PC-3 (cell line): ENCODE measurements around the gene CCNT1. TPM values are rescaled to one million over a fixed set of nuclear protein-coding genes. Genes with fewer than 3 reads are reported as not detected.
"Not testable (repeated sequence)": the region's sequence is repeated elsewhere in the genome, so short reads cannot be mapped to it uniquely, and the experiment has no call there.

Source experiments
- ATAC-seq: fragments of 200-7000 bp; cut with Tn5 transposase; 2 replicates; pipeline ENCODE4 v1.9.1; 2020; ENCODE audit warnings: mild to moderate bottlenecking, moderate library complexity
- BruUV-seq: library from RNA; stranded (reverse); fragments of 400-500 nt; replicated peaks from 2 replicates; lab custom pipeline; 2021; lab: Mats Ljungman, UMichigan
- CTCF ChIA-PET: fragments of 300-600 bp; sonication (Branson Sonifier 250); formaldehyde crosslinking; loops from one replicate; lab custom pipeline; 2022; ENCODE audit warnings: antibody characterized with exemption; lab: Charles Lee
- POLR2A ChIA-PET: fragments of 300-600 bp; sonication (Branson Sonifier 250); formaldehyde crosslinking; loops from one replicate; lab custom pipeline; 2022; ENCODE audit warnings: antibody characterized with exemption; ENCODE audit not compliant: unreplicated experiment; lab: Charles Lee
- DNase-seq: peaks from one replicate; pipeline ENCODE4 v3.0.0-alpha.2; 2015
- H2AFZ ChIP-seq: fragments of 300-600 bp; sonication (generic); 2 replicates; pipeline ENCODE4 v1.6.0; 2016; ENCODE audit warnings: antibody characterized with exemption, low read length
- H3F3A ChIP-seq: fragments of 300-600 bp; sonication (generic); one replicate; pipeline ENCODE4 v1.6.0; 2017; ENCODE audit warnings: antibody characterized with exemption, low read length, control low read depth, mild to moderate bottlenecking; ENCODE audit not compliant: unreplicated experiment
- H3K27ac ChIP-seq: fragments of 300-600 bp; sonication (generic); 2 replicates; pipeline ENCODE4 v1.5.1; 2016; ENCODE audit warnings: mild to moderate bottlenecking, low read length
- H3K27me3 ChIP-seq: fragments of 300-600 bp; sonication (generic); 2 replicates; pipeline ENCODE4 v1.6.1; 2016; ENCODE audit warnings: low read length, mixed read lengths
- H3K36me3 ChIP-seq: fragments of 300-600 bp; sonication (generic); 2 replicates; pipeline ENCODE4 v1.6.1; 2016; ENCODE audit warnings: low read depth, mixed run types, low read length, mixed read lengths
- H3K4me1 ChIP-seq: fragments of 300-600 bp; sonication (generic); 2 replicates; pipeline ENCODE4 v1.5.1; 2016; ENCODE audit warnings: low read length; ENCODE audit not compliant: insufficient read depth
- H3K4me2 ChIP-seq: fragments of 300-600 bp; sonication (generic); 2 replicates; pipeline ENCODE4 v1.6.0; 2016; ENCODE audit warnings: low read length
- H3K4me3 ChIP-seq: fragments of 300-600 bp; sonication (generic); 2 replicates; pipeline ENCODE4 v1.5.1; 2016; ENCODE audit warnings: mild to moderate bottlenecking, low read length, mixed read lengths
- H3K79me2 ChIP-seq: fragments of 300-600 bp; sonication (generic); 2 replicates; pipeline ENCODE4 v1.6.1; 2017; ENCODE audit warnings: low read length, mixed read lengths
- H3K9ac ChIP-seq: fragments of 300-600 bp; sonication (generic); 2 replicates; pipeline ENCODE4 v1.6.0; 2016; ENCODE audit warnings: mild to moderate bottlenecking, low read length
- H3K9me2 ChIP-seq: fragments of 300-600 bp; sonication (generic); replicated peaks from 2 replicates; pipeline ENCODE4 v1.6.1; 2016; ENCODE audit warnings: mixed run types, low read length, mixed read lengths
- H3K9me3 ChIP-seq: fragments of 300-600 bp; sonication (generic); 2 replicates; pipeline ENCODE4 v1.6.1; 2016; ENCODE audit warnings: low read length, mixed read lengths
- H4K20me1 ChIP-seq: fragments of 300-600 bp; sonication (generic); 2 replicates; pipeline ENCODE4 v1.6.1; 2016; ENCODE audit warnings: low read length, mixed read lengths
- EZH2 ChIP-seq: fragments of 300-600 bp; sonication (generic); IDR thresholded peaks from one replicate; pipeline ENCODE4 v1.6.1; 2017; ENCODE audit warnings: antibody characterized with exemption, mild to moderate bottlenecking, low read length; ENCODE audit not compliant: unreplicated experiment
- EZH2phosphoT487 ChIP-seq: fragments of 300-600 bp; sonication (generic); IDR thresholded peaks from 2 replicates; pipeline ENCODE4 v1.6.1; 2018; ENCODE audit warnings: mild to moderate bottlenecking, antibody characterized with exemption, low read length, borderline replicate concordance
- intact Hi-C: fragments of 100-400 bp; cut with micrococcal nuclease; formaldehyde crosslinking; loops from 2 replicates; pipeline ENCODE4 v1.9.0; 2023
- total RNA-seq: library from RNA; depleted of rRNA; stranded (reverse); fragments of >200 nt; gene quantifications from 2 replicates; pipeline ENCODE4 v1.2.3, GENCODE V29; 2014
- TF ChIP-seq, protein P1 (sequence below): fragments of 300-600 bp; sonication (generic); conservative IDR thresholded peaks from 2 replicates; pipeline ENCODE4 v1.5.1; 2017; ENCODE audit warnings: antibody characterized with exemption, low read depth, mild to moderate bottlenecking, low read length

The CCNT1 gene
- total RNA-seq, 1 experiment from 2014 or later = 20.7 TPM

DNA sequence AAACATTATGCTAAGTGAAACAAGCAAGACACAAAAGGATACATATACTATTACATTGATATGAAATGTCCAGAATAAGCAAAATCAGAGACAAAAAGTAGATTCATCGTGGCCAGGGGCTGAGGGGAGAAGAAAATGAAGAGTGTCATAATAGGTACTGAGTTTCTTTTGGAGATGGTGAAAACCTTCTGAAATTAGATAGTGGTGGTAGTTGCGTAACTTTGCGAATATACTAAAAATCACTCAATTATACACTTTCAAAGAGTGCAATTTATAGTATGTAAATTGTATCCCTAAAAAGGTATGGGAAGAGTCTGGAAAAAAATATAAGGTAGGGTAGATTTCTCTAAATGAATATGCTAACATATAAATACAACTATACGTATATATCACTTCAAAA is 56.6 kb downstream of the CCNT1 start:
- CTCF ChIA-PET = no interaction called here

DNA sequence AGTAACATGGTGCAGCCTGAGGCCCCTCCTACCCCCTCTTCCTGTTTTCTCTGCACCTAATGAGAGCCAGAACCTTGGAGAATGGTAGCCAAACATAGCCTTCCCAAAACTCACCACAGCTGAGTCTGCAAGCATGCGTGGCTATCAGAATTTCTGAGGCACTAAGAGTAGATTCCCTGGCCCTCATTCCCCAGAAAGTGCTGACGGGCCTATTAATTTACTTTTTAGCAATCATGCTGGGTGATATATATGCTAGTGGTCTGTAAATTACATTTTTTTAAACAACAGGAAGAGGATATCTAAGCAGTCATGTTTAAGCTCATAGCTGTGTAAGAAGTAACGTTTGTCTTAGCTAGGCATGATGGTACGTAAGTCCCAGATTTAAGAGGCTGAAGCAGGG is 64.8 kb downstream of the CCNT1 start:
- no peak overlapping the region for H3K4me3 ChIP-seq
- no peak for DNase-seq
- intact Hi-C loops = no loop called here
- no TSS peak for BruUV-seq
- H3K27ac ChIP-seq = no peak overlapping the region
- no peaks in the 10 kb centered on the region for H3K9me2 ChIP-seq
- no peaks in the 10 kb centered on the region for H3K4me1 ChIP-seq
- no peaks in the 10 kb centered on the region for H3K79me2 ChIP-seq
- no peaks in the 10 kb centered on the region for H3K9me3 ChIP-seq
- H3K27me3 ChIP-seq = no peaks in the 10 kb centered on the region
- peaks cover 55% of the 10 kb centered on the region for H3K36me3 ChIP-seq
- CTCF ChIA-PET = no interaction called here
- H2AFZ ChIP-seq = no peak overlapping the region
- no peak overlapping the region for H3K9ac ChIP-seq
- TF ChIP-seq EZH2 (no peak), EZH2phosphoT487 (no peak)
- TF ChIP-seq, protein P1, sequence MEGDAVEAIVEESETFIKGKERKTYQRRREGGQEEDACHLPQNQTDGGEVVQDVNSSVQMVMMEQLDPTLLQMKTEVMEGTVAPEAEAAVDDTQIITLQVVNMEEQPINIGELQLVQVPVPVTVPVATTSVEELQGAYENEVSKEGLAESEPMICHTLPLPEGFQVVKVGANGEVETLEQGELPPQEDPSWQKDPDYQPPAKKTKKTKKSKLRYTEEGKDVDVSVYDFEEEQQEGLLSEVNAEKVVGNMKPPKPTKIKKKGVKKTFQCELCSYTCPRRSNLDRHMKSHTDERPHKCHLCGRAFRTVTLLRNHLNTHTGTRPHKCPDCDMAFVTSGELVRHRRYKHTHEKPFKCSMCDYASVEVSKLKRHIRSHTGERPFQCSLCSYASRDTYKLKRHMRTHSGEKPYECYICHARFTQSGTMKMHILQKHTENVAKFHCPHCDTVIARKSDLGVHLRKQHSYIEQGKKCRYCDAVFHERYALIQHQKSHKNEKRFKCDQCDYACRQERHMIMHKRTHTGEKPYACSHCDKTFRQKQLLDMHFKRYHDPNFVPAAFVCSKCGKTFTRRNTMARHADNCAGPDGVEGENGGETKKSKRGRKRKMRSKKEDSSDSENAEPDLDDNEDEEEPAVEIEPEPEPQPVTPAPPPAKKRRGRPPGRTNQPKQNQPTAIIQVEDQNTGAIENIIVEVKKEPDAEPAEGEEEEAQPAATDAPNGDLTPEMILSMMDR = no peak
- POLR2A ChIA-PET = no interaction called here
- H4K20me1 ChIP-seq = 0 out of 2 replicates have a peak, but pooled peaks cover 4% of the 10 kb centered on the region
- no peaks in the 10 kb centered on the region for H3F3A ChIP-seq
- no peak for ATAC-seq
- no peak overlapping the region for H3K4me2 ChIP-seq

More for the DNA sequence above, 56.6 kb downstream of the CCNT1 start:
- Histone ChIP-seq H3K36me3 (peaks cover 52% of the 10 kb centered on the region), H3K79me2 (0 out of 2 replicates have a peak, but pooled peaks cover 7% of the 10 kb centered on the region), H3K27me3 (no peaks in the 10 kb centered on the region), H2AFZ (no peak overlapping the region), H3K27ac (no peak overlapping the region), H3K9me2 (no peaks in the 10 kb centered on the region), H4K20me1 (no peaks in the 10 kb centered on the region), H3K9me3 (no peaks in the 10 kb centered on the region), H3K4me2 (no peak overlapping the region), H3K4me3 (no peak overlapping the region), H3K9ac (no peak overlapping the region), H3F3A (no peaks in the 10 kb centered on the region), H3K4me1 (no peaks in the 10 kb centered on the region)
- no TSS peak for BruUV-seq
- ATAC-seq (no peak), DNase-seq (no peak)
- TF ChIP-seq, protein P1 = no peak
- TF ChIP-seq EZH2phosphoT487 = no peak
- no peak for TF ChIP-seq EZH2
- intact Hi-C loops = no loop called here
- POLR2A ChIA-PET = no interaction called here

DNA sequence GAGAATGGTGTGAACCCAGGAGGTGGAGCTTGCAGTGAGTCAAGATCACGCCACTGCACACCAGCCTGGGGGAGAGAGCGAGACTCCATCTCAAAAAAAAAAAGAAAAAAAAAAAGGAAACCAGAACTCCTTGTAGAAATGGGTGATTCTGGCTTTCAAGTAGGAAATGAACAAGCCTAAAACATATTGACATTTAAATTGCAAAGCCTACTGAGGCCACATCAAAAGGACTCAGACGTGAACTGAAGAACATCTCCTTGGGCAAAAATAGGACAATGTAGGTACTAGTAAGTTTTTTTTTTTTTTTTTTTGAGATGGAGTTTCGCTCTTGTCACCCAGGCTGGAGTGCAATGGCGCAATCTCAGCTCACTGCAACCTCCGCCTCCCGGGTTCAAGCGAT is 71.2 kb downstream of the CCNT1 start:
- CTCF ChIA-PET, H3K27ac ChIP-seq, H3K79me2 ChIP-seq, H3K4me1 ChIP-seq, ATAC-seq, POLR2A ChIA-PET, H3K27me3 ChIP-seq, H3K4me3 ChIP-seq, H3K4me2 ChIP-seq, H2AFZ ChIP-seq, intact Hi-C loops, H3K9me3 ChIP-seq, H3F3A ChIP-seq, H3K9ac ChIP-seq, H4K20me1 ChIP-seq, H3K9me2 ChIP-seq, BruUV-seq, DNase-seq: not testable (repeated sequence)
- peaks cover 43% of the 10 kb centered on the region for H3K36me3 ChIP-seq
